Keratinocyte (primary cell): ENCODE data around the gene ZNF500.

Source experiments
- EZH2 ChIP-seq: IDR thresholded peaks from one replicate; pipeline ENCODE4 v1.6.1; 2012; ENCODE audit warnings: inconsistent platforms, mild to moderate bottlenecking, low read length, moderate library complexity
- TF ChIP-seq, protein P1 (sequence below), 3 experiments: IDR thresholded peaks in 1 of 3; conservative IDR thresholded peaks in 1 of 3; optimal IDR thresholded peaks in 1 of 3; 2 replicates in 2 of 3; 3 replicates in 1 of 3; pipeline versions ENCODE3 to v1.5.1; 2011; ENCODE audit warnings: low read length in 3 of 3, mild to moderate bottlenecking in 3 of 3, moderate library complexity in 2 of 3, control low read depth in 1 of 3, inconsistent platforms in 1 of 3; ENCODE audit not compliant: insufficient read depth in 2 of 3; ENCODE audit errors: extremely low read depth in 1 of 3

DNA sequence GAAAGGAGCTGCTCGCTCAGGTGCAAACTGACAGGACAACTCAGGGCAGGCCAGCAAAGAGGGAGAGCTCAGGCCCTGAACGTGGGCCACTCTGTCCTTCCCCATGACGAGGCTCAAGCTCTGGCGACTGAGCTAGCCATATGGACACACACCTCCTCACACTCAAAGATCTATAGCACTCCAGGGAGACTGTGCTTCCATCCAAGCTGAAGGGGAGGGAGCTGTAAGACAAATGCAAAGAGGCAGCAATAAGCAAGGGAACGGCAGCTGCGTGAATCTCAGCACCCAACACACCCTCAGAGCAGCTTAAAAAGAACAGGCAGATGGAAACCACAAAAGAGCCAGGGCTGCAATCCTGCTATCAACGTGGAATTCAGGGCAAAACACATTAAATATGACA is 60.1 kb downstream of the ZNF500 start:
- TF ChIP-seq, protein P1, sequence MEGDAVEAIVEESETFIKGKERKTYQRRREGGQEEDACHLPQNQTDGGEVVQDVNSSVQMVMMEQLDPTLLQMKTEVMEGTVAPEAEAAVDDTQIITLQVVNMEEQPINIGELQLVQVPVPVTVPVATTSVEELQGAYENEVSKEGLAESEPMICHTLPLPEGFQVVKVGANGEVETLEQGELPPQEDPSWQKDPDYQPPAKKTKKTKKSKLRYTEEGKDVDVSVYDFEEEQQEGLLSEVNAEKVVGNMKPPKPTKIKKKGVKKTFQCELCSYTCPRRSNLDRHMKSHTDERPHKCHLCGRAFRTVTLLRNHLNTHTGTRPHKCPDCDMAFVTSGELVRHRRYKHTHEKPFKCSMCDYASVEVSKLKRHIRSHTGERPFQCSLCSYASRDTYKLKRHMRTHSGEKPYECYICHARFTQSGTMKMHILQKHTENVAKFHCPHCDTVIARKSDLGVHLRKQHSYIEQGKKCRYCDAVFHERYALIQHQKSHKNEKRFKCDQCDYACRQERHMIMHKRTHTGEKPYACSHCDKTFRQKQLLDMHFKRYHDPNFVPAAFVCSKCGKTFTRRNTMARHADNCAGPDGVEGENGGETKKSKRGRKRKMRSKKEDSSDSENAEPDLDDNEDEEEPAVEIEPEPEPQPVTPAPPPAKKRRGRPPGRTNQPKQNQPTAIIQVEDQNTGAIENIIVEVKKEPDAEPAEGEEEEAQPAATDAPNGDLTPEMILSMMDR (optimal IDR thresholded peaks at IDR 0.05 in 1 of 3, IDR thresholded peaks at IDR 0.05 in 1 of 3, conservative IDR thresholded peaks at IDR 0.05 in 1 of 3; ENCODE audit: extremely low read depth in 1 of 3, insufficient read depth in 2 of 3, low read length in 3 of 3) = no peak
- no peak for TF ChIP-seq EZH2
